GM18498 (cell line): Measurements from ENCODE around the gene NKAIN4.
"Not testable (repeated sequence)": the region's sequence is repeated elsewhere in the genome, so short reads cannot be mapped to it uniquely, and the experiment has no call there.

Experiments used
- ATAC-seq: cut with Tn5 transposase; IDR thresholded peaks from one replicate; pipeline ENCODE4 v1.9.1; 2021; ENCODE audit warnings: mild to moderate bottlenecking, moderate library complexity; ENCODE audit not compliant: unreplicated experiment

NKAIN4 gene

DNA sequence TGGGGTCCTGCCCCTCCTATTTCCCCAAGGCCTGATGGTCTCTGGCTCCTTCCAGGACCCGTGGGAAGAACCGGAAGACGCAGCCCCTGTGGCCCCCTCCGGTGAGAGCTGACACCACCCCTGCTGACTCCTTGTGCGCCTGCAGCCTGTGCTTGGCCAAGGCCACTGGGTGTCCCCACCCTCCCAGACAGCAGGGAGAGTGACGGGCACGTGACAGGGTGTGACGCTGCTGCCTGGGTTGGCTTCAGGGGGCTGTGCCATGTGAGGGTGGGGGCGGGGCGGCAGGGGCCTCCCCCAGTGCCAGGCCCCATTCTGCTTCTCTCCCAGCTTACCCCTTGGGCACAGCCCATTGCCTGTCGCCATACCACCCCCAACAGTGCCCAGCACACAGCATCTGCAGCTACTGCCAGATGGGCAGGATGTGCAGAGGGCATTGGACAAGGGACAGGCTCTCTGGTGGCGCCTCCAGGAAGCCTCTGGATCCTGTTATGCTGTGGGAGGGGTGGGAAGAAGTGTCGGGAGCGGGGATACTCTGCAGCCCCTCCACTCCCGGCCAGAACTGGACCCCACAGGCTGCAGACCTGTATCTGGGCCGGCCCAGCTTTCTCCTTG, 15.6 kb downstream of the NKAIN4 start:
- no peak for ATAC-seq

GRCh38 chr20:63238031-63238430, 16.2 kb downstream of the NKAIN4 start:
- no peak for ATAC-seq

- ATAC-seq, result no peak
Observed at GRCh38 chr20:63236116-63236837, 18.0 kb downstream of the NKAIN4 start.

DNA sequence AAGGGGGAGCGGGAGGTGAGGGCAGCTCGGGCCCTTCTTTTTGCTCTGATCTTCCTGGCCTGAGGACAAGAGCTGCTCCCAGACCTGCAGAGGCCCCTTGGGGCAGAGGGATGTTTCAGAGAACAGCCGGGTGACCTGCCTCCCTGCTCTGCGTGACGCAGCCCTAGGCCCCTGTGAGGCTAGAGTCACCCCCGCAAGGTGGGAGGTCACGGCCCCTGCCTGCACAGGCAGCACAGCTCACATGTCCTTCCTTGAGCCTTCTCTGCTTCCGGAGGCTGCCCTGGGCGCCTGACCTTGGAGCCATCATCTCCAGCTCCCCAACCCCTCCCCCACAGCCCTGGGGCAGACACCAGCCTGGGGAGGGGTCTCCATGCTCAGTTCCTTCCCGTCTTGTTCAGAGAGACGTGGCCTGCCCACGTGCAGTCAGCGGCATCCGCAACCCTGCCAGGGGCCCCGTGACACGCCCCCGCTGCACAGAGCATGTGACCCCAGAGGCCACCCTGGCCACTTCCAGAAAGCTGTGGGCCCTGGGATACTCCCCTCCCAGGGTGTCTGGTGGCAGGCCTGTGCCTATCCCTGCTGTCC, 18.8 kb downstream of the NKAIN4 start, which contains the start of gene BIRC7:
Gene BIRC7 (plus strand): TSS at position 507 of the 585 bp plus-strand sequence. CDS start 192 bp downstream, outside the sequence.
- ATAC-seq, result no peak

GRCh38 chr20:63234693-63235398, 19.4 kb downstream of the NKAIN4 start:
- no peak for ATAC-seq

DNA sequence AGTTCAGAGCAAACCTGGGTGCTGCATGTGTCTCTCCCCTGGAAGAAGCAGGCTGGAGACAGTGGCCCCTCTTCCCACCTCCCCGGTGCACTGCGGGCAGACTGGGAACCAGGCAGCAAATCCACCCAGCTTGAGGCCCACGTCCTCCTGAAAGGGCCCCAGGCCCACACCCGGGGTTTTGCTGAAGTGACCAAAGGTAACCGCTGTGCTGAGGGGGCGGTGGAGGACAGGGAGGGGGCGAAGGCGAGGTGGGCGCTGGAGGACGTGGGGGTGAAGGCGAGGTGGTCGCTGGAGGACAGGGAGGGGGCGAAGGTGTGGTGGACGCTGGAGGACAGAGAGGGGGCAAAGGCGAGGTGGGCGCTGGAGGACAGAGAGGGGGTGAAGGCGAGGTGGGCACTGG, 20.3 kb downstream of the NKAIN4 start:
- no peak for ATAC-seq

DNA sequence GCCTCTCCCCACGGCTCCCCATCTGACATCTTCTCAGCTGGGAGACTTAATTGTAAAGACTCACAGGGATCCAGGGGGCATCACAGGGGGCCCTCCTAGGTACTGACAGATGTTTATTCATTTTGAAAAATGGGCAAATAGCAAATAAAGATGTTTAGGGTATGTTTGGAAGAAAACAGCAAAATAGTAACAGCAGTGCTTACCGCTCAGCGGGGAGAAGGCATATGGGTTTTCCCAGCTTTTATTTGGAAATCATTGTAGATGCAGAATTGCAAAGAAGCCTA, 21.3 kb downstream of the NKAIN4 start:
- no peak for ATAC-seq

- no peak for ATAC-seq
Observed at GRCh38 chr20:63232235-63233060, 21.8 kb downstream of the NKAIN4 start.

DNA sequence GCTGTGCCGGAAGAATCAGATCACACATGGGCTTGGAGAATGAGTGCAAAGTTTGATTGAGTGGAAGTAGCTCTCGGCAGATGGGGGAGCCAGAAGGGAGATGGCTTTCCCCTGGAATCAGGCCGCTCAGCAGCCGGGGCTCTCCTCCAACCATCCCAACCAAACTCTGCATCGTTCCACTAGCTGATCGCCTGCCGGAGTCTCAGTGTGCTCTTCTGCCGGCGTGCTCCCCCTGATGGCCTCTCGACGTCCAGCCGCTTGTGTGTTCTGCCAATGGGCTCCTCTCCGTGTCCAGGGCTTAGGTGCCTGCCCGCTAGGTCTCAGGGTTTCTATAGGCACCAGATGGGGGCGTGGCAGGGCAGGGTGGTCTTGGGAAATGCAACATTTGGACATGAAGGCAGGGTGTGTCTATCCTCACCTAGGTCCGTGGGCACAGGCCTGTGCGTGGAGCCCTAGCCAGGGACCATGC, 23.4 kb downstream of the NKAIN4 start:
- no peak for ATAC-seq

DNA sequence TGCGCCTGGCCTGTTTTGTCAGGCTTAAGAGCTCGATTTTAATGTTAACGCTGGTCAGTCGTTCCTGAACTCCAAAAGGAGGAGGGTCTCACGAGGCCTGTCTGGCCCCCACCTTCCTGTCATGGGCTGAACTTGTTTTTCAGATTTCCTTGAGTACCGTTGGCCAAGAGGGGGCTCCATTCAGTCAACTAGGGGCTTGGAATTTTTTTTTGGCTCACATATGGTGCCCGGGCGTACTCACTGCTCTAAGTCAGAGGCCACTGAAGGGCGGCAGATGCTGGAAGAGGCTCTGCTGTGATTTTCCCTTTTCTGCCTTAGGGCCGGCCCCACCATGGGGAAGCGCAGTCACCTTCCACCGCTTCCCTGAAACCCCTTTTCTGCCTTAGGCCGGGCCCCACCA, 25.5 kb downstream of the NKAIN4 start:
- no peak for ATAC-seq

DNA sequence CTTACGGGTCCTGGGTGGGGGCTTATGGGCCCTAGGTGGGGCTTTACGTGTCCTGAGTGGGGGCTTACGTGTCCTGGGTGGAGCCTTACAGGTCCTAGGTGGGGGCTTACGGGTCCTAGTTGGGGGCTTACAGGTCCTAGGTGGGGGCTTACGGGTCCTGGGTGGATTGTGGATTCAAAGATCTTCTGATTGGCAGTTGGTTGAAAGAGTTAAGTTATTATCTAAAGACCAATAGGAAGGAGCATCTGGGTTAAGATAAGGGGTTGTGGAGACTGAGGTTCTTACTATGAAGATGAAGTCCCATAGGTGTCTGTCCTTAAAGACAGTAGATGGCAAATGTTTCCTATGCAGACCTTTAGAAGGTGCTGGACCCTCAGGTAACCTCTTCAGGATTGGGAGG, 27.0 kb downstream of the NKAIN4 start:
- ATAC-seq, result no peak

GRCh38 chr20:63226042-63226943, 28.0 kb downstream of the NKAIN4 start:
- ATAC-seq, result no peak

GRCh38 chr20:63225082-63225454, 29.2 kb downstream of the NKAIN4 start:
- no peak for ATAC-seq

DNA sequence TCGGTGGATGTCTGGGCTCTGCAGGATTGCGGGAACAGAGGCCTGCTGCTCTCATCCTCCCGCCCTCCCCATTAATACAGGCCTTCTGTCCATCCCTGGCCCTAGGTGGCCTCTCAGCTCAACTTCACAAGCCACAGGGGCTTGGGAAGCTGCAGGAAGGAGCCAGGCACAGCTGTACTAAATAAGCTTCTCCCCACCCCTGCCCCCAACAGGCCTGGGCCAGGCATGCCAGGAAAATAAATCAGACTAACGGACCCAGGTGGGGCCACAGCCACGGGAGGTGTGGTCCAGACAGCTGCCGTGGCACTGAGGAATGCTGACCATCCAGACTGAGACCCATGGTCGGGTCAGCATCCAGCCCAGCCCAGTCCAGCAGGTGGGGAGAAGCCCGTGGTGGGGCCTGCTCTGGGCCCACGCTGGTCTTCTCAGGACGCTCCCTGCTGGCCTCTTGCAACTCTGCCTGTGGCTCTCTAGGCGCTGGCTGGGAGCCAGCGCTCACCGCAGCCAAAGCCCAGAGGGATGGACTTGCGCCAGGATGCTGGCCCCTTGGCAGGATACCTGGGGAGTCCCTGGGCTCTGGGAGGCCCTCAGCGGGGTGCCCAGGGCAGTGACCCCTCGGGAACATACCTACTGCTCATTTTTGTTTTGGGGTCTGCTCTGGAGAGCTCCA, 29.7 kb downstream of the NKAIN4 start:
- ATAC-seq, result no peak

- ATAC-seq, result no peak
Observed at GRCh38 chr20:63223826-63224207, 30.4 kb downstream of the NKAIN4 start.

DNA sequence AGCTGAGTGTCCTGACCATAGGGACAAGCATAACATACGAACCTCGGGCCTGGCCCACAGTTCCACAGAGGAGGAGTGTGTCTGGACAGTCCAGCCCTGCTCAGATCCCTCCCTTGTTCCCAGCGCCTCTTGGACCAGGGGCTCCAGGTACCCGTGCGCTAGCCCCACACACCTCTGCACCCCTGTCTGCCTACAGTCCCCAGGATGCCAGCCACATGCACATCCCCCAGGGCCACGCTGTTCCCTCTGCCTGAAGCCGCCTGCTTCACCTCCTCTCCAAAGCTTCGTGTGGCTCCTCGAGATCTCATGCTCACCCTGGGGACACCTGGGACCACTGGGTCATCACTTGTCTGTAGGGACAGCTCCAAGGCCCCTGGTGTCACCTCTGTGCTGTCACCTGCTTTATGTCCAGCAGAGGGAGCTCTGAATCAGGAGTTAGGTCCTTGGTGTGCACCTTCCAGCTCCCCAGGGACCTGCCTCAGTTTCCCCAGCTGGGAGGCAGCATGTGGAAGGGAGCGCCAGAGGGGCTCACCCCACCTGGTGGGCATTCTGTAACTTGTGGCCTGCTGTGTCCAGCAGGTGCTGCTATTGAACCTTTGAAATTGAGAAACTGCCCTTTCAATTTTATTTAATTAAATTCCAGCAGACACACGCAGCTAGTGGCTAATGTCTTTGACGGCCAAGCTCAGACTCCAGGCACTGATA, 31.0 kb downstream of the NKAIN4 start:
- no peak for ATAC-seq

GRCh38 chr20:63222541-63222940, 31.7 kb downstream of the NKAIN4 start:
- ATAC-seq, result no peak

GRCh38 chr20:63221400-63222053, 32.7 kb downstream of the NKAIN4 start:
- not testable (repeated sequence) for ATAC-seq
